Measurements from ENCODE around the gene MLPH. TPM values are rescaled to one million over a fixed set of nuclear protein-coding genes. Genes with fewer than 3 reads are reported as not detected.

The MLPH gene
- total and polyA plus RNA-seq, 2 donors (not counting 1 experiment from before 2014, with no cell fraction given) = not detected

DNA sequence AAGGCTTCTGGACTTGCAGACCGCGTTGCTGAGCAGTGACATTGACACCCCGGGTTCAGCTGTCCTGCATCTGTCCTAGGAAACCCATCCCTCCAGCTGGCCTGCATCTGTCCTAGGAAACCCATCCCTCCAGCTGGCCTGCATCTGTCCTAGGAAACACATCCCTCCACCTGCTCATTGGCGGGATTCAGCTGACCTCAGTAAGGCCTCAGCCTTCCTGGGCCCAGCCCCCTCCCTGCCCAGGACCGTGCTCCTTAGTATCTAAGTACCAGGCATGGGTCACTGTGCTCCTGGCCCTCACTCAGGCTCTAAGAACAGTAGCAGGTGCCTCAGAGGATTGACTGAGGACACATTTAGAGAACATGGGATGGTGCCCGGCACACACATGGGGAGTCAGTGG is 1.2 kb downstream of the MLPH start:
- TF ChIP-seq EZH2 (IDR thresholded peaks at IDR 0.05; ENCODE audit: borderline replicate concordance, insufficient read depth, low read depth, low read length, poor library complexity, severe bottlenecking) = no peak
- Mint-ChIP-seq H3K4me1 (no peaks in the 10 kb centered on the region), H3K9me3 (ENCODE audit: insufficient read depth) (peaks cover 8% of the 10 kb centered on the region), H3K27ac (no peak overlapping the region), H3K27me3 (peaks cover 47% of the 10 kb centered on the region), H3K4me3 (no peak overlapping the region)
- no peak overlapping the region for H3K4me2 ChIP-seq (replicated peaks; ENCODE audit: low read depth, low read length, poor library complexity, severe bottlenecking)
- CTCF ChIA-PET = no interaction called here
- no peak overlapping the region for H3K9ac ChIP-seq (ENCODE audit: low read length)
- no peaks in the 10 kb centered on the region for H3K36me3 ChIP-seq (replicated peaks in 1 of 2; ENCODE audit: control extremely low read depth in 1 of 2, control insufficient read depth in 1 of 2, extremely low read depth in 1 of 2, insufficient read depth in 2 of 2, low read length in 1 of 2)
- ATAC-seq (ENCODE audit: low read depth) (no peak), DNase-seq (no peak)
- no peak overlapping the region for H3K4me3 ChIP-seq (ENCODE audit: control extremely low read depth in 1 of 5, extremely low read depth in 1 of 5, insufficient read depth in 1 of 5, low read depth in 2 of 5, low read length in 4 of 5)
- peaks cover 0 to 46% (median 14%) of the 10 kb centered on the region in 4 experiments for H3K27me3 ChIP-seq (replicated peaks in 1 of 4; ENCODE audit: control extremely low read depth in 1 of 4, control insufficient read depth in 3 of 4, insufficient read depth in 4 of 4, low read length in 3 of 4)
- H3K9me3 ChIP-seq (ENCODE audit: control extremely low read depth in 1 of 3, control insufficient read depth in 2 of 3, insufficient read depth in 1 of 3, low read length in 2 of 3) = peaks cover 1 to 28% (median 14%) of the 10 kb centered on the region in 3 donors
- POLR2A ChIA-PET = no interaction called here
- WGBS (ENCODE audit: insufficient coverage) = 92% methylated on average over 4 of the region's 6 CpGs
- no peaks in the 10 kb centered on the region for H3K79me2 ChIP-seq (ENCODE audit: control insufficient read depth, insufficient read depth, low read length)
- no peak overlapping the region for H2AFZ ChIP-seq (ENCODE audit: insufficient read depth, low read depth, low read length, poor library complexity, severe bottlenecking)
- no peak overlapping the region for H3K27ac ChIP-seq (ENCODE audit: low read length in 2 of 2)
- peaks cover 0 to 6% of the 10 kb centered on the region in 2 donors for H3K4me1 ChIP-seq (ENCODE audit: control insufficient read depth in 2 of 2, insufficient read depth in 2 of 2, low read length in 2 of 2)
- intact Hi-C loops (cut with micrococcal nuclease) = no loop called here
- no peaks in the 10 kb centered on the region for H4K20me1 ChIP-seq (ENCODE audit: control insufficient read depth, insufficient read depth, low read length, poor library complexity, severe bottlenecking)

DNA sequence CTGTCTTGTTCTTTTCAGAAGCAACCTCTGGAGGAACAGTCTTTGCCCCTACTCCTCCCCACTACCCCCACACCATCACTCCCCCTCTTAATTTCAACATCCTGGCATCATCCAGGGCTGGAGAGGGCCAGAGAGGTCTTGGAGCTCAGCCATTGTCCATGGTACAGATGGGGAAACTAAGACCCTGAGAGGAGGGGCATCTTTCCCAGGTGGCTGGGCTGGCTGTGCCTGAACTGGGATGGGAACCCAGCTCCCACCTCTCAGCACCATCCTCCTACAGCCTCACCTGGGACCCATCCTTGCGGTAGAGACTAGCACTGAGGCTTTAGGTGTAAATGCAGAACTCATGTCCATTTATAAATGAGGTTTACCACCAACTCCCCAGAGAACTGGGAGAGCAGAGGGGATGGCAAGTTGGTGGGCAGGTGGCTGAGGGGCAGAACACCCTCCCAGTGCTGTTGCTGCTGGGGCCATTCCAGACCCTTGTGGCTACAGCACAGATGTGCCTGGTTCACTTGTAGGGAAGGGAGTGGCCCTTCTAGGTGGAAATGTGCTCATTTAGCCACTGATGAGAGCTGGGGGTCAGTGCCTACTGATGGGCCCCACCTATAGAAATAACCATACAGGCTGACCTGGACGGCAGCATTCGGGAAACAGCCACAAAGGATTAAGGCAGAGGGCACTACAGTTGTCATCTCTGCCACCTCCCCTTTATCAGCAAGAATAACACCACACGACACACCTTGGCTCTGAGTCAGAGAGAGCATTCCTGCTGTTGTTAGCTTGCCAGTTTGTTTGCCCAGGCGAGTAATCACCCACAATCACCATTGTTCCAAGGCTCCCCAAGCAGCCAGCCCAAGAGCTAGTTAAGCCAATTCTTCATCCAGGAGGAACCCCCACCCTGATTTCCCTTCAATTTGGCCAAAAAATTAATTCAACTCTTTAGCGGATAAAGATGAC is 2.1 kb downstream of the MLPH start:
- WGBS (ENCODE audit: insufficient coverage) = 81% methylated on average over 5 of the region's 6 CpGs
- peaks cover 1 to 28% (median 14%) of the 10 kb centered on the region in 3 donors for H3K9me3 ChIP-seq (ENCODE audit: control extremely low read depth in 1 of 3, control insufficient read depth in 2 of 3, insufficient read depth in 1 of 3, low read length in 2 of 3)
- H3K4me3 Mint-ChIP-seq = no peak overlapping the region
- H3K4me3 ChIP-seq (ENCODE audit: control extremely low read depth in 1 of 5, extremely low read depth in 1 of 5, insufficient read depth in 1 of 5, low read depth in 2 of 5, low read length in 4 of 5) = no peak overlapping the region
- POLR2A ChIA-PET = no interaction called here
- H3K4me1 ChIP-seq (ENCODE audit: control insufficient read depth in 2 of 2, insufficient read depth in 2 of 2, low read length in 2 of 2) = peaks cover 0 to 6% of the 10 kb centered on the region in 2 donors
- ATAC-seq (ENCODE audit: low read depth) (no peak), DNase-seq (no peak)
- TF ChIP-seq, protein P1, sequence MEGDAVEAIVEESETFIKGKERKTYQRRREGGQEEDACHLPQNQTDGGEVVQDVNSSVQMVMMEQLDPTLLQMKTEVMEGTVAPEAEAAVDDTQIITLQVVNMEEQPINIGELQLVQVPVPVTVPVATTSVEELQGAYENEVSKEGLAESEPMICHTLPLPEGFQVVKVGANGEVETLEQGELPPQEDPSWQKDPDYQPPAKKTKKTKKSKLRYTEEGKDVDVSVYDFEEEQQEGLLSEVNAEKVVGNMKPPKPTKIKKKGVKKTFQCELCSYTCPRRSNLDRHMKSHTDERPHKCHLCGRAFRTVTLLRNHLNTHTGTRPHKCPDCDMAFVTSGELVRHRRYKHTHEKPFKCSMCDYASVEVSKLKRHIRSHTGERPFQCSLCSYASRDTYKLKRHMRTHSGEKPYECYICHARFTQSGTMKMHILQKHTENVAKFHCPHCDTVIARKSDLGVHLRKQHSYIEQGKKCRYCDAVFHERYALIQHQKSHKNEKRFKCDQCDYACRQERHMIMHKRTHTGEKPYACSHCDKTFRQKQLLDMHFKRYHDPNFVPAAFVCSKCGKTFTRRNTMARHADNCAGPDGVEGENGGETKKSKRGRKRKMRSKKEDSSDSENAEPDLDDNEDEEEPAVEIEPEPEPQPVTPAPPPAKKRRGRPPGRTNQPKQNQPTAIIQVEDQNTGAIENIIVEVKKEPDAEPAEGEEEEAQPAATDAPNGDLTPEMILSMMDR (IDR thresholded peaks at IDR 0.05) = no peak
- no peak for TF ChIP-seq EZH2 (IDR thresholded peaks at IDR 0.05; ENCODE audit: borderline replicate concordance, insufficient read depth, low read depth, low read length, poor library complexity, severe bottlenecking)
- no peak overlapping the region for H3K27ac Mint-ChIP-seq
- peaks cover 0 to 43% (median 14%) of the 10 kb centered on the region in 4 experiments for H3K27me3 ChIP-seq (replicated peaks in 1 of 4; ENCODE audit: control extremely low read depth in 1 of 4, control insufficient read depth in 3 of 4, insufficient read depth in 4 of 4, low read length in 3 of 4)
- no peak overlapping the region for H2AFZ ChIP-seq (ENCODE audit: insufficient read depth, low read depth, low read length, poor library complexity, severe bottlenecking)
- intact Hi-C loops (cut with micrococcal nuclease) = no loop called here
- H3K36me3 ChIP-seq (replicated peaks in 1 of 2; ENCODE audit: control extremely low read depth in 1 of 2, control insufficient read depth in 1 of 2, extremely low read depth in 1 of 2, insufficient read depth in 2 of 2, low read length in 1 of 2) = no peaks in the 10 kb centered on the region
- peaks cover 49% of the 10 kb centered on the region for H3K27me3 Mint-ChIP-seq
- no peak overlapping the region for H3K9ac ChIP-seq (ENCODE audit: low read length)
- no peaks in the 10 kb centered on the region for H4K20me1 ChIP-seq (ENCODE audit: control insufficient read depth, insufficient read depth, low read length, poor library complexity, severe bottlenecking)
- peaks cover 8% of the 10 kb centered on the region for H3K9me3 Mint-ChIP-seq (ENCODE audit: insufficient read depth)
- CTCF ChIA-PET = no interaction called here
- H3K4me1 Mint-ChIP-seq = no peaks in the 10 kb centered on the region
- no peak overlapping the region for H3K27ac ChIP-seq (ENCODE audit: low read length in 2 of 2)
- no peak overlapping the region for H3K4me2 ChIP-seq (replicated peaks; ENCODE audit: low read depth, low read length, poor library complexity, severe bottlenecking)
- no peaks in the 10 kb centered on the region for H3K79me2 ChIP-seq (ENCODE audit: control insufficient read depth, insufficient read depth, low read length)

Data from B cell (primary cell).